Skeletal muscle satellite cell (primary cell): ENCODE data around the gene ANKS1B.

Experiments used
- H3K27me3 ChIP-seq: 2 replicates; pipeline ENCODE4 v1.7.0; 2013; ENCODE audit warnings: low read length; ENCODE audit not compliant: control insufficient read depth, insufficient read depth
- H3K36me3 ChIP-seq: 2 replicates; pipeline ENCODE4 v1.7.0; 2013; ENCODE audit warnings: mild to moderate bottlenecking, control low read depth, low read length; ENCODE audit not compliant: insufficient read depth
- H3K4me1 ChIP-seq: 2 replicates; pipeline ENCODE4 v1.7.0; 2013; ENCODE audit warnings: low read length; ENCODE audit not compliant: control insufficient read depth, insufficient read depth
- H3K4me2 ChIP-seq: 2 replicates; pipeline ENCODE4 v1.7.0; 2013; ENCODE audit warnings: mild to moderate bottlenecking, low read length
- H3K4me3 ChIP-seq: 2 replicates; pipeline ENCODE4 v1.7.0; 2013; ENCODE audit warnings: low read length
- H3K9ac ChIP-seq: 2 replicates; pipeline ENCODE4 v1.7.0; 2013; ENCODE audit warnings: mild to moderate bottlenecking, low read depth, low read length, moderate library complexity
- H3K9me3 ChIP-seq: replicated peaks from 2 replicates; pipeline ENCODE4 v1.7.0; 2013; ENCODE audit warnings: mild to moderate bottlenecking, control low read depth, low read length

ANKS1B gene

DNA sequence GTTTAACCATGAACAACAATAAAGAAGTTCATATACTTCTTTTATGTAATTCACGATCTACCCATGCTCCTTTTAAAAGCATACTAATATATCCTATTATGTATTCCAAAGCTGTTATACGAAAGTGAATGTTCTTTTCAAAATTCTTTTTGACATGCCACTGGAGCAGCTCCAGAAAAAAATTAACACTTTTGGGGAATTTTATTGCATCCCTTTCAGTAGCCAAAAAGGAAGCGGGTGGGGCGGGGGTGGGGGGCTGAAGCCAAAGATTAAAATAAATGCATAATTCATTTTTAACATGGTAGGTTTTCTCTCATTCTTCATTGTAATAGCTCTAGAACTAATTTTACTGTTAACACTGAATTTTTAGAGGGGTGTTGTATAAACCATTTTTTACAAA is 123.0 kb downstream of the ANKS1B start:
- no peak overlapping the region for H3K9ac ChIP-seq
- H3K4me1 ChIP-seq = no peaks in the 10 kb centered on the region
- H3K27me3 ChIP-seq = no peaks in the 10 kb centered on the region
- H3K4me3 ChIP-seq = no peak overlapping the region
- H3K9me3 ChIP-seq = no peaks in the 10 kb centered on the region
- no peak overlapping the region for H3K4me2 ChIP-seq
- H3K36me3 ChIP-seq = no peaks in the 10 kb centered on the region

DNA sequence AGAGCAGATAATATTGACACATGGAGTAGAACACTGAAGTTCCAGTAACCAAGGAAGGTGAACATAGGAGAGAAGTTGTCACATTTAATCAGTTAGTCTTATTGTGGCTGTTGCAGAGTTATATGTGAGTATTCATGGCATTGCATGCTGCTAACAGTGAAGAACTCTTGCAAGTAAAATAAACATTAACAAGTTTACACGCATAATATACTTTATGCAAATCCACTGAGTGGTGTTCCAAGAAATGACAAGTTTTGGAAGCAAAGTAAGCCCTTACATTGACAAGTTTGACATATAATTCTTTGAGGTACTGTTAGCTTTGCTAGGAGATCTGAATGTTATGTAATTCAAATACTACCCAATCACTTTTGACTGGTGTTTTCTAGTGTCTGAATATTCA is 125.6 kb downstream of the ANKS1B start:
- no peaks in the 10 kb centered on the region for H3K27me3 ChIP-seq
- H3K9ac ChIP-seq = no peak overlapping the region
- H3K4me2 ChIP-seq = no peak overlapping the region
- no peaks in the 10 kb centered on the region for H3K9me3 ChIP-seq
- no peaks in the 10 kb centered on the region for H3K4me1 ChIP-seq
- H3K36me3 ChIP-seq = no peaks in the 10 kb centered on the region
- H3K4me3 ChIP-seq = no peak overlapping the region

DNA sequence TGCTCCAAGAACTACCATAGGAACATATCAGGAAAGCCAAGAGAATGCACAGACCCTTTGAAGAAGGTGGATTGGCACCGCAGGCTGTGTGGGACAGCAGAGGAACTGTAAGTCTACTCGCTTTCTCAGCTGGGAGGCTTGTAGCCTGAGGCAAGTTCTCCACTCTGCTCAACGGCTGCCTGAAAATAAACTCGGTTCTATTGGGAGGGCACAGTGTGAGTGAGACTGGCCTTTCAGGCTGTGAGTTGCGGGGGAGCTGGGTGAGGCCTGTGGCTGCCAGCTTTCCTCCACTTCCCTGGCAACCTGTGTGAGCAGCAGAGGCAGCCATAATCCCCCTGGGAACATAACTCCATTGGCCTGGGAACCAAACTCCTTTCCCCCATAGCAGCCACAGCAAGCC is 132.1 kb downstream of the ANKS1B start:
- Histone ChIP-seq H3K4me3 (no peak overlapping the region), H3K4me1 (no peaks in the 10 kb centered on the region), H3K36me3 (no peaks in the 10 kb centered on the region), H3K9ac (no peak overlapping the region), H3K4me2 (no peak overlapping the region), H3K9me3 (no peaks in the 10 kb centered on the region), H3K27me3 (no peaks in the 10 kb centered on the region)

DNA sequence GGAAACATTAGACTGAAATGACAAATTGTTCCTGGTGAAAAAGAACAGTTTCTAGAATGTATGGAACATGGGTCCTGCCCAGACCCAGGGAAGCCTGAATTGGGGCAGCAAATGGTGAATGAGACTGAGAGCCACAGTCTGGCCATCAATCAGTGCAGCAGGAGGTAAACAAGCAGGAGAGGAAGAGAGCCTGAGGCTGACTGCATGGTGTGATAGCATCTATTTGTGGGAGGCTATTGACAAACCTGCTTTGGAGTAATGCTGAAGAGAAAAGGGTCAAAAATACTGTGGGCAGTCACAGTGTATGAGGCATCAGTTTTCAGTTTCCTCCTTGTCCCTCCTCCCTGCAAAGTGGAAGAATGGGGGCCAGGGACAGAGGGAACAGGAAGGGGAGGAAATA is 136.8 kb downstream of the ANKS1B start:
- no peaks in the 10 kb centered on the region for H3K9me3 ChIP-seq
- H3K4me1 ChIP-seq = no peaks in the 10 kb centered on the region
- no peaks in the 10 kb centered on the region for H3K27me3 ChIP-seq
- H3K4me2 ChIP-seq = no peak overlapping the region
- no peak overlapping the region for H3K9ac ChIP-seq
- H3K36me3 ChIP-seq = no peaks in the 10 kb centered on the region
- no peak overlapping the region for H3K4me3 ChIP-seq

DNA sequence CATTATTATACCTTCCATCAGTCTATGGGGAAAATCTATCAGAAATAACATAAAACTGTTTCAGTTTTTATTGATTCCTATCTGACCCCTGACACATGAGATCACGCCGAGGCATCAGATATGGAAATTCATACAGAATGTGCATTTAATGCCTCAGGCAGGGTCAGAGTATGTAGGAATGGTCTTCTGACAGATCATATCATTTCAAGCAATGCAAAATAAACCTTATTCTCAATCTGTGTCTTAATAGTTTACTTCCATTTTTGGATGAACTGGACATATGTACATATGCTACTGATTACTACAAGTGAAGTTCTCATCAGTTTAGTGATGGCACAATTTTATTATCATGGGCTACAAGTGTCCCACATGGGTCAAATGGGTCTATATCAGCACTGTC is 150.0 kb downstream of the ANKS1B start:
- Histone ChIP-seq H3K27me3 (no peaks in the 10 kb centered on the region), H3K4me1 (no peaks in the 10 kb centered on the region), H3K9ac (no peak overlapping the region), H3K4me3 (no peak overlapping the region), H3K4me2 (no peak overlapping the region), H3K9me3 (no peaks in the 10 kb centered on the region), H3K36me3 (no peaks in the 10 kb centered on the region)

DNA sequence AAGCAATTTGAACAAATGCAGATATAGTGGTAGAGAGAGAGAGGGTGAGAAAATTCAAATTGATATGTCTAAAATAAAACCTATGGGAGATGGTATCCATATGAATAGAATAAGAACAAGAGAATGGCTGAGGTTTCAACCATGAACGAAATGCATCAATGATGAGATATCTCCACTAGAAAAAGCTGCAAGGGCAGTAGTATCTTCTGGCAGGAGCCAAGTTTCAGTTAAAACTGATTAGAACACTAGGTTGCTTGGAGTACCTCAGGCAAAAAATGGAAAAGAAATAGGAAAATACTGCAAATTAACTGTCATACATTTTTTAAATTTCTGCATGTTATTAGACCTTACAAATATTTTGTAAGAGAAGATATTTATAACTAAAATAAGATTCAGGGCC is 151.3 kb downstream of the ANKS1B start:
- H3K36me3 ChIP-seq = no peaks in the 10 kb centered on the region
- no peaks in the 10 kb centered on the region for H3K27me3 ChIP-seq
- no peaks in the 10 kb centered on the region for H3K4me1 ChIP-seq
- no peak overlapping the region for H3K4me2 ChIP-seq
- H3K4me3 ChIP-seq = no peak overlapping the region
- no peaks in the 10 kb centered on the region for H3K9me3 ChIP-seq
- no peak overlapping the region for H3K9ac ChIP-seq

DNA sequence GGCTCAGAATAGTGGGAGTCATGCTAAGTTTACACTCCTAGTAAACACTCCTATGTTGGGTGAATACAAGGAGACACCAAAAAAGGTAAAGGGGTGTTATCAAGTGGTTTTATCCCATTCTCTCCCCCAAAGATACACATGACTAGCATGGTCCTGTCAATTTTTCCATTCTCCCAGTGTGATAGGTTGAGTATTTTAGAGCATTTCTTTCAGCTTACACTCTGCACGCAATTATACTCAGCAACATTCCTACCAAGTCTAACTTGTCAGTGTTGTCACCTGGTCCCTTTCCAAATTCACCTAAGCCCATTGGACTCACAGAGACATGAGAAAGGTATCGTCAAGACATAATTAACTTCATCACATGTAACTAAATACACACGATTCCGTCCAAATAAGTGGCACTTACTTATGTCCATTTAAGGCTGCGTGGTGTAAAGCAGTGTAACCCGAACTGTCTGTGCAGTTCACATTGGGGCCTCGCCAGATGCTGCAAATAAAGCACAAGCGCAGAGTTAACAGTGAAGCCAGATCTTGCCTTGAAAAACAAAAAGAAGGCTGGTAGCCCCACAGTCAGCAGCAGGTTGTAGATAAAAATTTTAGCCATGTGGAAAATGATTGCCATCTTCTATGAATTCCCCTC is 159.7 kb downstream of the ANKS1B start:
- Histone ChIP-seq H3K4me2 (peak overlapping the region; percentile 12), H3K4me3 (no peak overlapping the region), H3K9me3 (no peaks in the 10 kb centered on the region), H3K4me1 (no peaks in the 10 kb centered on the region), H3K27me3 (no peaks in the 10 kb centered on the region), H3K36me3 (no peaks in the 10 kb centered on the region), H3K9ac (no peak overlapping the region)

DNA sequence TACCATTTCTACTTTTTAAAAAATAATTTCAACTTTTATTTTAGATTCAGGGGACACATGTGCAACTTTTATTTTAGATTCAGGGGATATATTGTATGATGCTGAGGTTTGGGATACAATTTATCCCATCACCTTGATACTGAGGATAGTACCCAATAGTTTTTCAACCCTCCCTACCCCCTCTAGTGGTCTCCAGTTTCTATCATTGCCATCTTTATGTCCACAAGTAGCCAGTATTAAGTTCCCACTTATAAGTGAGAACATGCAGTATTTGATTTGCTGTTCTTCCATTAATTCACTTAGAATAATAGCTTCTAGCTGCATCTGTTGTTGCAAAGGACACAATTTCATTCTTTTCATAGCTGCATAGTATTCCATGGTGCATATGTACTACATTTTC is 162.5 kb downstream of the ANKS1B start:
- Histone ChIP-seq H3K4me3 (no peak overlapping the region), H3K9me3 (no peaks in the 10 kb centered on the region), H3K4me1 (no peaks in the 10 kb centered on the region), H3K36me3 (no peaks in the 10 kb centered on the region), H3K4me2 (no peak overlapping the region), H3K27me3 (no peaks in the 10 kb centered on the region), H3K9ac (no peak overlapping the region)

DNA sequence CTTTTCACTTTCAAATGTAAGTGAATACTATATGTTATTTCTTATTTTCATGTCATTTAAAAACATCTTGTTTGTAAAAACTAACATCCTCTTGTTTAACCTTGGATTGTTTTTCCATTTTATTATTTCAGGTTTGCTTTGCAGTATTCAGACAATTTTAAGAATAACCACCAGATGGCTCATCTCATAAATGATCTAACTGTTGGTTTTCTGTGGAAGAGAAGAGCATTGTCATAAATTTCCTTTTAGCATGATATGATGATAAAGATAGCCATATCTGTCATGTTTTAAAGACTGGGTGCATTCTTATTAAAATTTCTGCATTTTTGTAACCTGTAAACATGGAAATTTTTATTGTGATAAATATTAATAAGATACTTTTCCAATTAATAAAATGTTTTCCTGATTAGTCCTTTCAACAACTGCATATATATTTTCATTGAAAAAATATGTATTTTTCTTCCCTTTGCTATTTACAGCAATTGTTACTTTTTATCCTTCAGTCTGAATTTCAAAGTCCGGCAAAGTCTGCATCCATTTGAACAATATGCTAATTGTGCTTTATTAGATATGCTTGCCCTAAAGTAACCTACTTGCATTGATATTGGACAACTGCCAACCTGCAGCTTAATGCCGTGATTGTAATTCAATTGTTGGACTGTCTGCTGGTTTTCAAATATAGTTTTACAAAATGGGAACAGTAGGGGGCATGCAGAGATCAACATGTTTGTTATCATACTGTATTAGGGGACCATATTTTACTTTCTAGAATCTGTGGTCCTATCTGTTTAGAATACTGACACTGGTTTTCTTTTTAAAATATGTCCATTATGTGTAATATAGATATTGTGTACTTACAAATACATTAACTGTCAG is 173.8 kb downstream of the ANKS1B start:
- no peaks in the 10 kb centered on the region for H3K9me3 ChIP-seq
- no peak overlapping the region for H3K4me2 ChIP-seq
- no peak overlapping the region for H3K4me3 ChIP-seq
- H3K4me1 ChIP-seq = no peaks in the 10 kb centered on the region
- no peaks in the 10 kb centered on the region for H3K27me3 ChIP-seq
- H3K36me3 ChIP-seq = no peaks in the 10 kb centered on the region
- no peak overlapping the region for H3K9ac ChIP-seq

DNA sequence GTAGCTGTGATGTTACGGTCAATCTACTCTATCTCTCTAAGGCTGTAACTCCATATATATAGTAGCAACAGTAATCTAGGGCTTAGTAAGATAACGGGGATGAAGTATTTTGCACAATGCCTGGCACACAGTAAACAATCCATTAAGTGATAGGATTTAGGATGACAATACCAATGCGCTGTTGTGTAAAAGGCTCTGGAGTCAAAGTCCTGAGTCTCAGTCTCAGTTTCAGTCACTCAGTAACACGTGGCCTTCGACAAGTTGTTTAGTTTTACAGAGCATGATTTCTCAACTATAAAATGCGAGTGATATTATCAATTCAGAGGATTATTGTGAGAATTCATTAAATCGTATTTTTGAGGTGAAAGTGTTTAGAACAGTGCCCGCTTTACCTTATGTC is 174.8 kb downstream of the ANKS1B start:
- no peak overlapping the region for H3K4me2 ChIP-seq
- H3K9me3 ChIP-seq = no peaks in the 10 kb centered on the region
- no peaks in the 10 kb centered on the region for H3K27me3 ChIP-seq
- no peak overlapping the region for H3K9ac ChIP-seq
- H3K36me3 ChIP-seq = no peaks in the 10 kb centered on the region
- no peaks in the 10 kb centered on the region for H3K4me1 ChIP-seq
- H3K4me3 ChIP-seq = no peak overlapping the region

DNA sequence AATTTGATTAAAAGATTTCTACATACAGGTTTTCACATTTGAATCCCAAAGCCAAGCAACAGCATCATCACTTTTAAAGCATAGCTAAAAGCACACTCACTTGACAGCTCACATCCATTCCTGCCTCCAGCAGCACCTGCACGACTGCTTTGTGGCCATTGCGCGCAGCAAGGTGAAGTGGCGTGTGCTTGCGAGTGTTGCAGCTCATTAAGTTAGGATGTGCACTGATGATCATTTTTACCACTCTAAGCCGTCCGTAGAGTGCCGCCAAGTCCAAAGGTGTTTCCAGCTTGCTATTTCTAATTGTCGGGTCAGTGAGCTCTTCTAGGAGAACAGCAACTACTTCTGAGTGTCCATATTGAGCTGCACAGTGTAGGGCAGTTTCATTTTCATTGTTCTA is 178.4 kb downstream of the ANKS1B start:
- H3K9ac ChIP-seq = no peak overlapping the region

DNA sequence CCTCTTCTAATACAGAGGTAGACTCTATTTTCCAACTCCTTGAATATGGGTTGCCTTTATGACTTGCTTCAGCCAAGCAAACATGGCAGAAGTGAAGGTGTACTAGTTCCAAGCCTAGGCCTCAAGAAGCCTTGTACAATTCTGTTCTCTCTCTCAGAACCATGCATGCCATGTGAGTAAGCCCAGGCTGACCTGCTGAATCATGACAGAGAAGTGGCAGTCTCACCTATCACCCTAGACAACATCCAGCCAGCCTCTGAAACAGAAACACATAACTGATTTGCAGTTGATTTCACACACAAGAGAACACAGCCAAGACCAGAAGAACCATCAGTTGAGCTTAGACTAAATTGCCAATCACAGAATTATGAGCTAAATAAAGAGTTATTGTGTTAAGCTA is 180.0 kb downstream of the ANKS1B start:
- Histone ChIP-seq H3K36me3 (no peaks in the 10 kb centered on the region), H3K4me3 (no peak overlapping the region), H3K9me3 (no peaks in the 10 kb centered on the region), H3K9ac (no peak overlapping the region), H3K4me1 (no peaks in the 10 kb centered on the region), H3K27me3 (no peaks in the 10 kb centered on the region), H3K4me2 (no peak overlapping the region)

More for the DNA sequence above, 178.4 kb downstream of the ANKS1B start:
- Histone ChIP-seq H3K4me1 (no peaks in the 10 kb centered on the region), H3K4me3 (no peak overlapping the region), H3K9me3 (no peaks in the 10 kb centered on the region), H3K4me2 (no peak overlapping the region), H3K36me3 (no peaks in the 10 kb centered on the region), H3K27me3 (no peaks in the 10 kb centered on the region)
